Activated CD8-positive, alpha-beta memory T cell treated with anti-CD3 and anti-CD28 coated beads for 36 hours (primary cell): Measurements from ENCODE around the gene LTBP2. TPM values are rescaled to one million over a fixed set of nuclear protein-coding genes. Genes with fewer than 3 reads are reported as not detected.

Experiments
- CTCF ChIA-PET: fragments of 350-600 bp; sonication (Branson Sonifier 250); formaldehyde crosslinking; loops from one replicate; lab custom pipeline; 2021; ENCODE audit warnings: antibody characterized with exemption; lab: Charles Lee
- POLR2A ChIA-PET: fragments of 350-600 bp; sonication (Branson Sonifier 250); formaldehyde crosslinking; loops from one replicate; lab custom pipeline; 2021; ENCODE audit warnings: antibody characterized with exemption; lab: Charles Lee
- total RNA-seq, 2 experiments: library from RNA; stranded (reverse); gene quantifications; one replicate each; pipeline ENCODE4 v1.2.3, GENCODE V29; 2021

LTBP2 gene
- total RNA-seq, 2 experiments from 2014 or later = 0.02 to 0.11 TPM

- POLR2A ChIA-PET = no interaction called here
- CTCF ChIA-PET = interaction anchor here (0.6 to 2.1 kb wide), 2 partner anchors 32 to 235 kb away, joined by 3 to 4 read pairs; no protein-coding TSS in a partner anchor
These were observed 119.9 kb downstream of the LTBP2 start for GRCh38 chr14:74491956-74492775.

GRCh38 chr14:74490486-74490885 lies 121.6 kb downstream of the LTBP2 start:
- ChIA-PET POLR2A (no interaction called here), CTCF (interaction anchor here (1.0 to 2.1 kb wide), 3 partner anchors 127 to 233 kb away, joined by 3 to 4 read pairs (median 3); no protein-coding TSS in a partner anchor)

GRCh38 chr14:74488786-74489397 lies 123.1 kb downstream of the LTBP2 start:
- ChIA-PET CTCF (no interaction called here), POLR2A (no interaction called here)

- POLR2A ChIA-PET = no interaction called here
- CTCF ChIA-PET = no interaction called here
These were observed 125.9 kb downstream of the LTBP2 start for GRCh38 chr14:74486164-74486563.

- ChIA-PET POLR2A (no interaction called here), CTCF (no interaction called here)
These were observed 128.7 kb downstream of the LTBP2 start for GRCh38 chr14:74483321-74483720.

- ChIA-PET CTCF (no interaction called here), POLR2A (no interaction called here)
These were observed 129.5 kb downstream of the LTBP2 start for GRCh38 chr14:74482571-74482970.

- ChIA-PET CTCF (no interaction called here), POLR2A (interaction anchor here (0.7 kb wide), 1 partner anchor 143 kb away, joined by 3 read pairs; no protein-coding TSS in a partner anchor)
These were observed 132.0 kb downstream of the LTBP2 start for GRCh38 chr14:74480046-74480445.

GRCh38 chr14:74478996-74479635 lies 132.9 kb downstream of the LTBP2 start:
- CTCF ChIA-PET = no interaction called here
- POLR2A ChIA-PET = no interaction called here

- ChIA-PET CTCF (no interaction called here), POLR2A (no interaction called here)
These were observed 135.4 kb downstream of the LTBP2 start for GRCh38 chr14:74476607-74477006.

GRCh38 chr14:74476107-74476506 lies 135.9 kb downstream of the LTBP2 start:
- CTCF ChIA-PET = no interaction called here
- POLR2A ChIA-PET = no interaction called here

- POLR2A ChIA-PET = no interaction called here
- CTCF ChIA-PET = no interaction called here
These were observed 136.4 kb downstream of the LTBP2 start for GRCh38 chr14:74475678-74476077.

- CTCF ChIA-PET = no interaction called here
- POLR2A ChIA-PET = interaction anchor here (0.6 kb wide), 1 partner anchor 283 kb away, joined by 8 read pairs; no protein-coding TSS in a partner anchor
These were observed 137.7 kb downstream of the LTBP2 start for GRCh38 chr14:74474376-74474775.

- ChIA-PET CTCF (no interaction called here), POLR2A (no interaction called here)
These were observed 139.4 kb downstream of the LTBP2 start for GRCh38 chr14:74472601-74473000.

- ChIA-PET CTCF (no interaction called here), POLR2A (no interaction called here)
These were observed 142.2 kb downstream of the LTBP2 start for GRCh38 chr14:74469548-74470518.

- CTCF ChIA-PET = no interaction called here
These were observed 143.5 kb downstream of the LTBP2 start for GRCh38 chr14:74468513-74468912.

GRCh38 chr14:74465335-74465734 lies 146.7 kb downstream of the LTBP2 start:
- POLR2A ChIA-PET = no interaction called here
- CTCF ChIA-PET = no interaction called here

More at GRCh38 chr14:74468513-74468912, 143.5 kb downstream of the LTBP2 start:
- POLR2A ChIA-PET = no interaction called here

GRCh38 chr14:74464785-74465184 lies 147.3 kb downstream of the LTBP2 start:
- POLR2A ChIA-PET = no interaction called here
- CTCF ChIA-PET = no interaction called here

GRCh38 chr14:74463697-74464096 lies 148.3 kb downstream of the LTBP2 start:
- CTCF ChIA-PET = no interaction called here
- POLR2A ChIA-PET = no interaction called here

- ChIA-PET CTCF (no interaction called here), POLR2A (no interaction called here)
These were observed 149.0 kb downstream of the LTBP2 start for GRCh38 chr14:74462993-74463392.
